GM08714 (cell line): ENCODE data around the gene KCNA4.

ENCODE experiments used
- H3K4me3 ChIP-seq: fragments of 200-500 bp; sonication (Bioruptor generic); 2 replicates; pipeline ENCODE4 v1.5.1; 2014; ENCODE audit warnings: mild to moderate bottlenecking, low read length, inconsistent platforms
- ZNF274 ChIP-seq: IDR thresholded peaks from 2 replicates; pipeline ENCODE4 v1.6.1; 2012; ENCODE audit warnings: mild to moderate bottlenecking, low read depth, low read length

Gene KCNA4

DNA sequence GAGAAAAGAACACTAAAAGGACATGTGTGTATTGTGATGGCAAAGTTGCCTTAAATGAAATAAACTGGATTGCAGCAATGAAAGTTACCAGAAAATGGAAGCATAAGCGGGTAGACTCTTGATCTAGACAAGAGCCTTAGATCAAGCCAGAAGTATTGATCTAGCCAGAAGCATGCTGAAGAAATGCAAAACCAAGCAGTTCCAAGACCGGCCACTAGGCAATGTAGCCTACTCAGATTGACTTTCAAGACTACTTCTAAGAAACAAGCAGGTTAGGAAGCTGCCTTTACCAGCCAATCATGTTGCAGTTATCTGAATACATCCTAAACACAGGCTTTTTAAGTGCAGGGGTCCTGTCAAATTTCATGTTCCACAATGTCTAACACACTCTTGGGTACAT lies 54.6 kb downstream of the KCNA4 start:
- TF ChIP-seq ZNF274: no peak
- H3K4me3 ChIP-seq: no peak overlapping the region
